Subcutaneous abdominal adipose tissue (tissue), 5 donors: ENCODE results near the gene CBARP.
A peak's percentile ranks its signal among the peaks of the same experiment; 100 is the strongest.

Experiments used
- H3K27ac ChIP-seq: one replicate; pipeline ENCODE4 v1.7.0; 2013; ENCODE audit warnings: low read depth, mild to moderate bottlenecking, inconsistent platforms, low read length, moderate library complexity
- H3K27me3 ChIP-seq, 5 donors: one replicate each; pipeline ENCODE4 v1.7.0; 2013; ENCODE audit warnings: low read length in 5 of 5, inconsistent platforms in 1 of 5; ENCODE audit not compliant: control insufficient read depth in 5 of 5, insufficient read depth in 4 of 5
- H3K36me3 ChIP-seq, 5 donors: one replicate each; pipeline ENCODE4 v1.7.0; 2013; ENCODE audit warnings: low read length in 5 of 5; ENCODE audit not compliant: control insufficient read depth in 5 of 5, insufficient read depth in 5 of 5
- H3K4me1 ChIP-seq, 5 donors: one replicate each; pipeline ENCODE4 v1.7.0; 2013; ENCODE audit warnings: low read length in 5 of 5, mild to moderate bottlenecking in 3 of 5, moderate library complexity in 1 of 5; ENCODE audit not compliant: control insufficient read depth in 5 of 5, insufficient read depth in 5 of 5
- H3K4me3 ChIP-seq, 5 donors: one replicate each; pipeline ENCODE4 v1.7.0; 2013; ENCODE audit warnings: low read length in 5 of 5, low read depth in 1 of 5
- H3K9ac ChIP-seq, 5 donors: one replicate each; pipeline ENCODE4 v1.7.0; 2013; ENCODE audit warnings: low read length in 5 of 5, mild to moderate bottlenecking in 4 of 5, moderate library complexity in 3 of 5
- H3K9me3 ChIP-seq, 5 donors: one replicate each; pipeline ENCODE4 v1.7.0; 2013; ENCODE audit warnings: low read length in 5 of 5; ENCODE audit not compliant: control insufficient read depth in 5 of 5
- donor health status: healthy.
- donor health status: healthy.
- donor health status: healthy.
- donor health status: healthy.
- donor health status: healthy.

The CBARP gene

GRCh38 chr19:1275260-1275975, 37.6 kb upstream of the CBARP start, which contains the start of gene FAM174C:
TSS of gene FAM174C (plus strand) at chr19:1275530. CDS start at chr19:1275550, 20 bp downstream.
- peak within 1 kb of the TSS; percentile 91 for H3K27ac ChIP-seq
- peak within 1 kb of the TSS in 4 of 5 donors; percentile 75 to 94 (median 83) for H3K9ac ChIP-seq
- peaks cover 0 to 60% (median 50%) of the 10 kb centered on the region in 5 donors for H3K36me3 ChIP-seq
- no peaks in the 10 kb centered on the region for H3K27me3 ChIP-seq
- H3K4me1 ChIP-seq: peaks cover 13 to 65% (median 62%) of the 10 kb centered on the region in 5 donors
- peak within 1 kb of the TSS; percentile 22 to 75 (median 73) for H3K4me3 ChIP-seq
- no peaks in the 10 kb centered on the region for H3K9me3 ChIP-seq

- peak overlapping the region; percentile 91 for H3K27ac ChIP-seq
- peak overlapping the region in 4 of 5 donors; percentile 22 to 75 (median 60) for H3K4me3 ChIP-seq
- peaks cover 0 to 60% (median 50%) of the 10 kb centered on the region in 5 donors for H3K36me3 ChIP-seq
- H3K4me1 ChIP-seq: peaks cover 14 to 69% (median 67%) of the 10 kb centered on the region in 5 donors
- peak overlapping the region in 4 of 5 donors; percentile 37 to 94 (median 62) for H3K9ac ChIP-seq
- no peaks in the 10 kb centered on the region for H3K9me3 ChIP-seq
- no peaks in the 10 kb centered on the region for H3K27me3 ChIP-seq
These were observed 37.1 kb upstream of the CBARP start for GRCh38 chr19:1274852-1275259.

DNA sequence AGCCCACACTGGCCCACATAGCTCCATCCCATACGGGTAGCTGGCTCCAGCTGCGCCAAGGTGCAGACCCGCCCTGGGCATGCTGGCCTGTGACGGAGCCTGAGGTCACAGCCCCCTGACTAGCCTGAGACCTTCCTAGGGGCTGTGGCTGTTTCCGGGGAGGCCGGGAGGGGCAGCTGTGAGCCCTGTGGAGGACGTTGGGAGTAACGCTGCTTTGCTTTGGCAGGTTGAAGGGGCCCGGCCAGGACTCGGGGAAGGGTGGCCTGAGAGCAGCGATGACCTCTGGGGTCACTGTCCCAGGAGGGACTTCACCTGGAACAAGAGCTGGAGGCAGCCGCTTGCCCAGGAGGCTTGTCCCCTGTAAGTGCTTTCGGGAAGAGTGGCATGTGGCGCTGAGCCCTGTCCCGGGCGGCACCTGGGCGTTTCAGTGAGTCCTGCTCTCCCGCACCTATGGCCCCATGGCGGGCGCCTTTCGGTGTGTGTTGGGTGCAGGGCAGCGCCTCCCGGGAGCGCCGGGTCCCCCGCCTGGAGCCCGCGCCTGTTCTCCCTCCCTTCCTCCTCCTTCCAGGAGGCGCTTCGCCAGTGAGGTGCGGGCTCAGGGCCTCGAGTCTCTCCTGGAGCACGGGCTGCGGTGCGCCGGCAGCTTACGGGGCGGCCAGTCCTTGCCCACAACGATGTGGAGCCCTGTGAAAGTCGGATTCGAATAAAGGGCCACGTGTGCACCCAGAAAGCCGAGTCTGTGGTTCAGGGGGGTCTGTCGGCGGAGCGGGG, 36.5 kb upstream of the CBARP start:
- Histone ChIP-seq H3K27me3 (no peaks in the 10 kb centered on the region), H3K27ac (peak overlapping the region; percentile 91), H3K9me3 (no peaks in the 10 kb centered on the region), H3K4me1 (peaks cover 15 to 70% (median 67%) of the 10 kb centered on the region in 5 donors), H3K4me3 (peak overlapping the region in 4 of 5 donors; percentile 22 to 75 (median 60)), H3K36me3 (peaks cover 0 to 56% (median 47%) of the 10 kb centered on the region in 5 donors), H3K9ac (peak overlapping the region in 2 of 5 donors; percentile 37 to 73)

DNA sequence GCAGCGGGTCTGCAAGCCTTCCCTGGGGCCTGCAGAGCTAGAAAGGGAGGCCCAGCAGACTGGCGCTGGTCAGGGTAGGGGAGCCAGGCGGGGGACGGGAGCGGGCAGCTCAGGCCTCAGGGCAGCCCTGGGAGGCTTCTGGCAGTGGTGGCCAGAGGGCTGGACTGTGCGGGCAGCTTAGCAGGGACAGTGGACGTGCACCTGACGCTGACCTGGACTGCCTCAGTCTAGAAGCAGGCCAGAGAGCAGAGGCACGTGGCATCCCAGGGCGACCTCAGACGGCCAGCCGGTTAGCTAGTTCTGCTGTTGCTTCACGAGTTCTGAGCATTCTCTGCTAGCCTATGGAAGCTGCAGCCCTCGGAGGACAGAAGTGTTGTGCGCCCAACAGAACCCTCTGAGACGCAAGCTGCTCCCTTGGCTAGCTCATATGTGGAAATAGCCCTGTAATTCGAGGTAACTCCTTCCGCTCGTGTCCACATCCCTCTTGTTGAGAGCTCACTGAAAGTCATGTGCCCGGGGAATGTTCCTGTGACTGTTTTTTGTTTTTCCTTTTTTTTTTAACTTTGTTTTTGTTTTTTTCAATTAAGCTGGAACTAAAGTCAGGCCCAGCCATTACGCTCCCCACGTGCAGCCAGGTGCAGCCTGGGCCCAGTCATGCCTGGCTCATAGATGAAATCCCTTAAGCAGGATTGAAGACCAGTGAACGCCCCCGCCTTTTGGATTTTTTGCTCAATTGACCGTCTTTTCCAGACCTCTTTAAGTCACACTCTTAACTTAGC, 35.6 kb upstream of the CBARP start:
- peaks cover 18 to 74% (median 72%) of the 10 kb centered on the region in 5 donors for H3K4me1 ChIP-seq
- peak overlapping the region; percentile 91 for H3K27ac ChIP-seq
- H3K9me3 ChIP-seq: no peaks in the 10 kb centered on the region
- H3K27me3 ChIP-seq: no peaks in the 10 kb centered on the region
- H3K36me3 ChIP-seq: peaks cover 0 to 49% (median 41%) of the 10 kb centered on the region in 5 donors
- peak overlapping the region in 1 of 5 donors; percentile 1 for H3K4me3 ChIP-seq
- H3K9ac ChIP-seq: no peak overlapping the region

- H3K4me3 ChIP-seq: no peak overlapping the region
- no peaks in the 10 kb centered on the region for H3K27me3 ChIP-seq
- H3K9ac ChIP-seq: peak overlapping the region in 1 of 5 donors; percentile 1
- H3K27ac ChIP-seq: peak overlapping the region; percentile 91
- H3K4me1 ChIP-seq: peaks cover 19 to 82% (median 80%) of the 10 kb centered on the region in 5 donors
- no peaks in the 10 kb centered on the region for H3K9me3 ChIP-seq
- peaks cover 0 to 46% (median 41%) of the 10 kb centered on the region in 5 donors for H3K36me3 ChIP-seq
These were observed 34.8 kb upstream of the CBARP start for GRCh38 chr19:1272423-1273262.

DNA sequence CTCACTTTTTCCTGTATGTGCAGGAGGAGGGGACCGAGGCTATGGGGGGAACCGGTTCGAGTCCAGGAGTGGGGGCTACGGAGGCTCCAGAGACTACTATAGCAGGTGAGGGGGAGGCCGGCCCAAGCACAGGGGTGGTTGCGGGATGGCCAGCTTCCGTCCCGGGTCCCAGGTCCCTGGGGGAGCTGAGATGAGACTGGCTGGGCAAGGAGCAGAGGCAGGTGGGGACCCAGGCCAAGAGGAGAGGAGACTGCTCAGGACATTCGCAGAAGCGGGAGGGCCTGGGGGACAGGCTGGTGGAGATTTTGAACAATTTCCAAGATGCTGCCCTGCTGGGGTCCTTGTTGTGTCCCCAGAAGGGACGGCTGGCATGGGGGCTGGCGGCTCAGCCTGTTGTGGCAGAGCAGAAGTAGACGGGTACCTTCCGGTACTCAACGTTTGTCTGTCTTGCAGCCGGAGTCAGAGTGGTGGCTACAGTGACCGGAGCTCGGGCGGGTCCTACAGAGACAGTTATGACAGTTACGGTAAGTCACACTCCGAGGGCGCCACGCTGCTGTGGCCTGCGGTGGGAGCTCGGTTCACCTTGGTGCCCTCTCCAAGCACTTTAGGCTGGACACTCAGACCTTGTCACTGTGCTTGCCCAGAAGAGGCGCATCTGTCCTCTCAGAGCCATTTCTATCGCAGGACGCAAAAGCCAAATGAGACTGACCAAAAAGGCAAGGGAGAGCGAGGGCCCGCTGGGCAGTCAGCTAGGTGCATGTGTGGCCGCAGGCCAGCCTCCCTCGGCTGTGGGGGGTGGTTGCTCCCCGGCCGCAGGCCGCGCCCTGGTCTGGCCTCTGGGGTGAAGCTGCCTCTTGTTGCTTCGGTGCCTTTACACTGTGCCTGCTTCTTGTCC, 34.0 kb upstream of the CBARP start:
- peaks cover 0 to 46% (median 41%) of the 10 kb centered on the region in 5 donors for H3K36me3 ChIP-seq
- peak overlapping the region; percentile 91 for H3K27ac ChIP-seq
- peak overlapping the region in 3 of 5 donors; percentile 76 to 95 (median 85) for H3K9ac ChIP-seq
- H3K27me3 ChIP-seq: no peaks in the 10 kb centered on the region
- H3K9me3 ChIP-seq: no peaks in the 10 kb centered on the region
- peak overlapping the region in 4 of 5 donors; percentile 59 to 81 (median 78) for H3K4me3 ChIP-seq
- H3K4me1 ChIP-seq: peaks cover 19 to 89% (median 85%) of the 10 kb centered on the region in 5 donors

DNA sequence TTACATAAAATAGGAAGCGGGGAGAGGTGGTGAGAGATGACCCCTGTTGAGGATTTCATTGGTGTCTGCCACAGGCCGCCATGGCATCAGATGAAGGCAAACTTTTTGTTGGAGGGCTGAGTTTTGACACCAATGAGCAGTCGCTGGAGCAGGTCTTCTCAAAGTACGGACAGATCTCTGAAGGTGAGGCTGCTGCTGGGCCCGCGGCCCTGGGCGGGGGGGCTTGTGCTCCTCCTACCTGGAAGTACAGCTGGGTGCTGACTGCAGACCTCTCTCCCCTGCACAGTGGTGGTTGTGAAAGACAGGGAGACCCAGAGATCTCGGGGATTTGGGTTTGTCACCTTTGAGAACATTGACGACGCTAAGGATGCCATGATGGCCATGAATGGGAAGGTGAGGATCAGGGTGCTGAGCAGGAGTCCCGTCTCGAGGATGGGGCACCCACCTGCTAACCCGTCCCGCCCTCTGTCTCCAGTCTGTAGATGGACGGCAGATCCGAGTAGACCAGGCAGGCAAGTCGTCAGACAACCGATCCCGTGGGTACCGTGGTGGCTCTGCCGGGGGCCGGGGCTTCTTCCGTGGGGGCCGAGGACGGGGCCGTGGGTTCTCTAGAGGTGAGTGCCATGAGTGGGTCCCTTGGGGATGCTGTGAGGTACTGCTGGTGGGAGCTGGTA, 33.2 kb upstream of the CBARP start:
- no peaks in the 10 kb centered on the region for H3K27me3 ChIP-seq
- peak overlapping the region; percentile 59 to 95 (median 79) for H3K4me3 ChIP-seq
- H3K36me3 ChIP-seq: peaks cover 0 to 46% (median 41%) of the 10 kb centered on the region in 5 donors
- H3K9ac ChIP-seq: peak overlapping the region; percentile 73 to 95 (median 85)
- H3K27ac ChIP-seq: peak overlapping the region; percentile 91
- peaks cover 18 to 89% (median 82%) of the 10 kb centered on the region in 5 donors for H3K4me1 ChIP-seq
- H3K9me3 ChIP-seq: no peaks in the 10 kb centered on the region

DNA sequence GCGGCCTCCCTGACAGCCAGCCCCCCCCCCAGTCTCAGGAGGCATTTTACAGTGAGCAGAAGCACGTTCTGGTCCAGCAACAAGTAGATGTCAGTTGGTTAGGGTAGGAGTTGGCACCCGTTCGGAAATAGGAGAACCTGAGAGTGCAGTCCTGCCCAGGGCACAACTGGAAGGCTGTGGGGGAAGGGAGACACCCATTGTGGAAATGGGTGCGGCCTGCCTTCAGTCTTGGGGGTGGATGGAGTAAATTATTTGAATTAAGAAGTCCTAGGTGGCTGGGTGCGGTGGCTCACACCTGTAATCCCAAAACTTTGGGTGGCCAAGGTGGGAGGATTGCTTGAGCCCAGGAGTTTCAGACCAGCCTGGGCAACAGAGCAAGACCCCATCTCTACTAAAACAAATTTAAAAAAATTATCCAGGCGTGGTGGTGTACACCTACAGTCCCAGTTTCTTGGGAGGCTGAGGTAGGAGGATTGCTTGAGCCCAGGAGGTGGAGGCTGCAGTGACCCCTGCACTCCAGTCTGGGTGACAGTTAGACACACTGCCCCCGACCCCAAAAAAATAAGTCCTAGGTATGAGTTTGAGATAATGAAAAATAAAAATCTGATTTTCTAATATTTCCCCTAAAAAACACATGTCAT, 32.5 kb upstream of the CBARP start:
- peaks cover 22 to 93% (median 86%) of the 10 kb centered on the region in 5 donors for H3K4me1 ChIP-seq
- peak overlapping the region; percentile 91 for H3K27ac ChIP-seq
- peaks cover 0 to 46% (median 41%) of the 10 kb centered on the region in 5 donors for H3K36me3 ChIP-seq
- no peaks in the 10 kb centered on the region for H3K9me3 ChIP-seq
- H3K4me3 ChIP-seq: peak overlapping the region; percentile 77 to 95 (median 81)
- H3K27me3 ChIP-seq: no peaks in the 10 kb centered on the region
- H3K9ac ChIP-seq: peak overlapping the region; percentile 73 to 95 (median 85)
